K562 (cell line): Measurements from ENCODE around the gene MARCO. TPM values are rescaled to one million over a fixed set of nuclear protein-coding genes. Genes with fewer than 3 reads are reported as not detected.

Source experiments
- ATAC-seq: fragments of 200-7000 bp; cut with Tn5 transposase; 3 replicates; pipeline ENCODE4 v1.9.1; 2020; ENCODE audit warnings: moderate library complexity
- BruUV-seq: library from RNA; stranded (reverse); fragments of 400-500 nt; replicated peaks from 2 replicates; lab custom pipeline; 2021; lab: Mats Ljungman, UMichigan
- CTCF ChIA-PET: fragments of 300-600 bp; formaldehyde crosslinking; extraction: SDS; loops from one replicate; lab custom pipeline; 2021; ENCODE audit warnings: low intra/inter-chr PET ratio; lab: Yijun Ruan, JAX
- POLR2A ChIA-PET: fragments of 300-600, 350-650 bp; sonication (Branson Sonifier 250); formaldehyde crosslinking; extraction: SDS; loops from one replicate; lab custom pipeline; 2021; ENCODE audit warnings: antibody characterized with exemption, inconsistent platforms; lab: Yijun Ruan, JAX
- DNase-seq, 4 experiments: peaks; one replicate each; pipeline versions ENCODE4 v3.0.0 to v3.0.0-alpha.2; 2011 to 2018; ENCODE audit warnings: low spot score in 3 of 4, mixed read lengths in 3 of 4; ENCODE audit errors: extremely low read depth in 1 of 4
- FAIRE-seq: peaks from 2 replicates; lab custom pipeline; 2011; peaks lifted over from hg19 to GRCh38; lab: Jason Lieb, UNC
- H2AFZ ChIP-seq: 2 replicates; pipeline ENCODE4 v1.6.0; 2011; ENCODE audit warnings: low read depth, low read length, control low read depth, inconsistent platforms
- H3K27ac ChIP-seq: fragments of 200-600 bp; 3 replicates; pipeline ENCODE4 v1.8.0; 2011; ENCODE audit warnings: low read depth, mild to moderate bottlenecking, control low read depth, inconsistent platforms, low read length, moderate library complexity, mixed read lengths; ENCODE audit errors: extremely low read depth
- H3K27me3 ChIP-seq, 2 experiments: fragments of 300-600 bp in 1 of 2; 2 replicates in 1 of 2; 3 replicates in 1 of 2; pipeline versions ENCODE4 v1.6.0 to v1.8.0; 2011; ENCODE audit warnings: inconsistent platforms in 2 of 2, low read length in 2 of 2, mild to moderate bottlenecking in 1 of 2, mixed read lengths in 1 of 2, moderate library complexity in 1 of 2; ENCODE audit not compliant: control insufficient read depth in 2 of 2, insufficient read depth in 2 of 2
- H3K36me3 ChIP-seq: fragments of 300-600 bp; 3 replicates; pipeline ENCODE4 v1.8.0; 2011; ENCODE audit warnings: mild to moderate bottlenecking, low read length, inconsistent platforms; ENCODE audit not compliant: control insufficient read depth, insufficient read depth
- H3K4me1 ChIP-seq, 2 experiments: fragments of 200-600 bp in 1 of 2; replicated peaks in 1 of 2; 2 replicates in 1 of 2; 3 replicates in 1 of 2; pipeline versions ENCODE4 v1.5.1 to v1.8.0; 2011; ENCODE audit warnings: inconsistent platforms in 2 of 2, low read length in 2 of 2, mild to moderate bottlenecking in 1 of 2, mixed read lengths in 1 of 2, moderate library complexity in 1 of 2; ENCODE audit not compliant: control insufficient read depth in 2 of 2, insufficient read depth in 2 of 2
- H3K4me2 ChIP-seq: 2 replicates; pipeline ENCODE4 v1.6.1; 2011; ENCODE audit warnings: low read length, control low read depth, inconsistent platforms, mixed read lengths; ENCODE audit not compliant: insufficient read depth
- H3K4me3 ChIP-seq: fragments of 200-600 bp; sonication (generic), shearing (Covaris generic); 2 replicates; pipeline ENCODE4 v1.5.1; 2016; ENCODE audit warnings: control low read depth, inconsistent platforms
- H3K79me2 ChIP-seq: fragments of 200-600 bp; 3 replicates; pipeline ENCODE4 v1.8.0; 2011; ENCODE audit warnings: low read length, inconsistent platforms; ENCODE audit not compliant: control insufficient read depth, insufficient read depth
- H3K9ac ChIP-seq, 2 experiments: 2 replicates each; pipeline versions ENCODE4 v1.6.0 to v1.6.1; 2011; ENCODE audit warnings: low read depth in 2 of 2, low read length in 2 of 2, control low read depth in 1 of 2, inconsistent platforms in 1 of 2, mild to moderate bottlenecking in 1 of 2, mixed read lengths in 1 of 2; ENCODE audit not compliant: insufficient read depth in 1 of 2
- H3K9me1 ChIP-seq: one replicate; pipeline ENCODE4 v1.6.0; 2011; ENCODE audit warnings: inconsistent platforms, mild to moderate bottlenecking, low read length, moderate library complexity; ENCODE audit not compliant: control insufficient read depth, insufficient read depth
- H3K9me3 ChIP-seq: replicated peaks from 2 replicates; pipeline ENCODE4 v1.5.1; 2011; ENCODE audit warnings: low read depth, low read length, inconsistent platforms; ENCODE audit not compliant: control insufficient read depth, insufficient read depth
- H4K20me1 ChIP-seq: replicated peaks from 2 replicates; pipeline ENCODE4 v1.6.1; 2011; ENCODE audit warnings: low read length, inconsistent platforms, mixed read lengths; ENCODE audit not compliant: control insufficient read depth, insufficient read depth
- BCOR ChIP-seq: fragments of 450-650 bp; IDR thresholded peaks from 2 replicates; pipeline ENCODE4 v1.6.1; 2016
- CREBBP ChIP-seq: IDR thresholded peaks from one replicate; pipeline ENCODE4 v1.6.1; 2012; ENCODE audit warnings: low read depth, mild to moderate bottlenecking, control low read depth, inconsistent platforms, low read length
- POLR3G ChIP-seq: IDR thresholded peaks from 2 replicates; pipeline ENCODE4 v1.6.1; 2011; ENCODE audit not compliant: insufficient read length, insufficient replicate concordance; ENCODE audit errors: extremely low read depth
- WGBS: fragments of 100-300 bp; shearing (Covaris generic); methylation state at CpG from one replicate; pipeline ENCODE4 v1.1.6; 2016; ENCODE audit warnings: low coverage, mixed read lengths; ENCODE audit not compliant: insufficient coverage; ENCODE audit errors: missing lambda C conversion rate; 5-methylcytosine and 5-hydroxymethylcytosine counted together
- in situ Hi-C: fragments of 300-500 bp; cut with MboI; formaldehyde crosslinking; loops from 4 replicates; pipeline ENCODE4 v1.15.0; 2018; ENCODE audit warnings: inconsistent platforms, mixed read lengths
- intact Hi-C: fragments of 100-400 bp; cut with micrococcal nuclease; formaldehyde crosslinking; loops from 2 replicates; pipeline ENCODE4 v1.14.2; 2022
- polyA plus RNA-seq, 8 experiments: library from polyadenylated mRNA; depleted of rRNA in 4 of 8; stranded (reverse) in 5 of 8; unstranded in 3 of 8; fragments of >200 nt; fragmentation: Nextera tagmentation in 2 of 8; fragmentation: Illumina TruSeq in 1 of 8; extraction: Ambion mirVana in 2 of 8; extraction: Trizol in 1 of 8; gene quantifications; 2 replicates each; pipeline versions ENCODE4 v1.2.1 to v1.2.3, GENCODE V29; 2011 to 2014; ENCODE audit warnings: inconsistent platforms in 1 of 8, missing spikeins in 1 of 8
- total RNA-seq, 7 experiments: library from RNA; depleted of rRNA in 6 of 7; stranded (reverse); fragments of >200 nt in 6 of 7; fragmentation: Illumina TruSeq in 2 of 7; extraction: Trizol in 2 of 7; gene quantifications; 2 replicates each; pipeline versions ENCODE4 v1.2.1 to v1.2.3, GENCODE V29; 2011 to 2021; ENCODE audit warnings: low replicate concordance in 1 of 7

MARCO gene
- total and polyA plus RNA-seq, 9 of the 15 experiments (the other 6 are each of a cell fraction or from before 2014, with no cell fraction given) = 0.31 TPM; not detected in 8

GRCh38 chr2:119040730-119041129 lies 98.7 kb downstream of the MARCO start:
- Histone ChIP-seq H3K4me3 (no peak overlapping the region), H2AFZ (no peak overlapping the region)
- TF ChIP-seq CREBBP (no peak), BCOR (no peak), POLR3G (no peak)
- TF ChIP-seq, all 486 proteins: peak for 0
- no peaks in the 10 kb centered on the region for H3K9me1 ChIP-seq
- intact Hi-C loops = no loop called here
- H3K4me1 ChIP-seq = no peaks in the 10 kb centered on the region
- BruUV-seq = no TSS peak
- H3K9me3 ChIP-seq = no peaks in the 10 kb centered on the region
- H3K27ac ChIP-seq = no peak overlapping the region
- H3K27me3 ChIP-seq = no peaks in the 10 kb centered on the region
- H3K4me2 ChIP-seq = no peak overlapping the region
- H4K20me1 ChIP-seq = no peaks in the 10 kb centered on the region
- ChIA-PET POLR2A (no interaction called here), CTCF (no interaction called here)
- in situ Hi-C loops = no loop called here
- 18% methylated on average over 11 of the region's 11 CpGs for WGBS
- no peak for FAIRE-seq
- no peaks in the 10 kb centered on the region for H3K36me3 ChIP-seq
- no peak overlapping the region for H3K9ac ChIP-seq
- no peaks in the 10 kb centered on the region for H3K79me2 ChIP-seq
- ATAC-seq = no peak
- no peak for DNase-seq

Other genes with a start within 250 kb of the MARCO start
- 1.5 and 1.9 TPM in 2 replicates for gene EN1, start 94.5 kb upstream of the MARCO start, total RNA-seq (2014; rRNA removed)
- gene EN1, start 94.5 kb upstream of the MARCO start, total RNA-seq (2014; rRNA removed; fragmentation: Illumina TruSeq; extraction: Trizol) = 0.64 and 0.76 TPM in 2 replicates
- 0.51 and 0.75 TPM in 2 replicates for gene EN1, start 94.5 kb upstream of the MARCO start, total RNA-seq (2015; rRNA removed; fragmentation: Illumina TruSeq; extraction: Trizol)
- 2.0 and 2.5 TPM in 2 replicates for gene EN1, start 94.5 kb upstream of the MARCO start, total RNA-seq (2021)
- gene EN1, start 94.5 kb upstream of the MARCO start, polyA plus RNA-seq (2011; rRNA removed) = 0.03 and 0.06 TPM in 2 replicates
- 0.95 and 0.98 TPM in 2 replicates for gene EN1, start 94.5 kb upstream of the MARCO start, polyA plus RNA-seq (2014; fragmentation: Illumina TruSeq; extraction: Trizol)
- gene EN1, start 94.5 kb upstream of the MARCO start, polyA plus RNA-seq (2014; fragmentation: Nextera tagmentation; extraction: Ambion mirVana) = under 1 TPM; 0.06 to 0.10 TPM
- gene EN1, start 94.5 kb upstream of the MARCO start, polyA plus RNA-seq (2014; rRNA removed) = 0.46 and 1.1 TPM in 2 replicates
- not detected in 2 replicates for gene C1QL2, start 216.6 kb downstream of the MARCO start, total RNA-seq (2014; rRNA removed)
- gene C1QL2, start 216.6 kb downstream of the MARCO start, total RNA-seq (2014; rRNA removed; fragmentation: Illumina TruSeq; extraction: Trizol) = not detected in 2 replicates
- not detected in 2 replicates for gene C1QL2, start 216.6 kb downstream of the MARCO start, total RNA-seq (2015; rRNA removed; fragmentation: Illumina TruSeq; extraction: Trizol)
- gene C1QL2, start 216.6 kb downstream of the MARCO start, total RNA-seq (2021) = not detected in 2 replicates
- gene C1QL2, start 216.6 kb downstream of the MARCO start, polyA plus RNA-seq (2011; rRNA removed) = not detected in 2 replicates
- not detected in 2 replicates for gene C1QL2, start 216.6 kb downstream of the MARCO start, polyA plus RNA-seq (2014; fragmentation: Illumina TruSeq; extraction: Trizol)
- gene C1QL2, start 216.6 kb downstream of the MARCO start, polyA plus RNA-seq (2014; fragmentation: Nextera tagmentation; extraction: Ambion mirVana) = not detected
- not detected in 2 replicates for gene C1QL2, start 216.6 kb downstream of the MARCO start, polyA plus RNA-seq (2014; rRNA removed)